Measurements from ENCODE around the gene APEH. TPM values are rescaled to one million over a fixed set of nuclear protein-coding genes. Genes with fewer than 3 reads are reported as not detected.

Gene APEH
- polyA plus RNA-seq, 3 donors = 66.1 to 105 (median 92.6) TPM

DNA sequence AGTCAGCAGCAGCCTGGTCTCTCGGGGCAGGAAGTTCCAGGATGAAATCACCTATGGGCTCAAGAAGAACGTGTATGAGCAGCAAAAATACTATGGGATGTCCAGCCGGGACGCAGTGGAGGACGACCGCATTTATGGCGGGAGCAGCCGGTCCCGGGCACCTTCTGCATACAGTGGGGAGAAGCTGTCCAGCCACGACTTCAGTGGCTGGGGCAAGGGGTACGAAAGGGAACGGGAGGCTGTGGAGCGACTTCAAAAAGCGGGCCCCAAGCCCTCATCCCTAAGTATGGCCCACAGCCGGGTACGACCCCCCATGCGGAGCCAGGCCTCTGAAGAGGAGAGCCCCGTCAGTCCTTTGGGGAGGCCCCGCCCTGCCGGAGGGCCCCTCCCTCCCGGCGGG lies 12.1 kb upstream of the APEH start:
- Histone ChIP-seq H3K9me3 (replicated peaks in 1 of 2; ENCODE audit: control insufficient read depth in 1 of 2, insufficient read depth in 1 of 2, low read length in 2 of 2) (no peaks in the 10 kb centered on the region), H3K79me2 (ENCODE audit: insufficient read depth, low read length) (no peaks in the 10 kb centered on the region), H2AFZ (ENCODE audit: insufficient read depth, low read depth, low read length, poor library complexity, severe bottlenecking) (no peak overlapping the region), H3K4me1 (ENCODE audit: control insufficient read depth in 1 of 2, insufficient read depth in 2 of 2, low read length in 2 of 2) (peaks cover 0 to 8% of the 10 kb centered on the region in 2 donors), H3K9ac (ENCODE audit: insufficient read depth, low read length, poor library complexity, severe bottlenecking) (no peak overlapping the region), H3K36me3 (replicated peaks in 1 of 2; ENCODE audit: control insufficient read depth in 1 of 2, insufficient read depth in 2 of 2, low read length in 2 of 2) (no peaks in the 10 kb centered on the region), H3K4me2 (replicated peaks; ENCODE audit: extremely low read depth, low read length, poor library complexity, severe bottlenecking) (no peak overlapping the region), H3K27ac (ENCODE audit: low read depth in 1 of 2, low read length in 2 of 2) (no peak overlapping the region), H4K20me1 (ENCODE audit: insufficient read depth, low read length) (no peaks in the 10 kb centered on the region), H3K27me3 (ENCODE audit: control insufficient read depth in 2 of 2, insufficient read depth in 2 of 2, low read length in 2 of 2) (no peaks in the 10 kb centered on the region), H3K4me3 (replicated peaks in 1 of 3; ENCODE audit: low read depth in 2 of 3, low read length in 3 of 3) (no peak overlapping the region)
- Mint-ChIP-seq H3K27ac (no peak overlapping the region), H3K4me3 (no peak overlapping the region), H3K9me3 (no peaks in the 10 kb centered on the region), H3K36me3 (no peaks in the 10 kb centered on the region), H3K4me1 (peaks cover 11% of the 10 kb centered on the region), H3K27me3 (ENCODE audit: low read depth in 3 of 3) (peaks cover 4 to 5% (median 4%) of the 10 kb centered on the region in 3 donors)
- 91% methylated on average over 17 of the region's 22 CpGs for WGBS (ENCODE audit: insufficient coverage)
- intact Hi-C loops (cut with micrococcal nuclease) = no loop called here
- TF ChIP-seq, protein P1, sequence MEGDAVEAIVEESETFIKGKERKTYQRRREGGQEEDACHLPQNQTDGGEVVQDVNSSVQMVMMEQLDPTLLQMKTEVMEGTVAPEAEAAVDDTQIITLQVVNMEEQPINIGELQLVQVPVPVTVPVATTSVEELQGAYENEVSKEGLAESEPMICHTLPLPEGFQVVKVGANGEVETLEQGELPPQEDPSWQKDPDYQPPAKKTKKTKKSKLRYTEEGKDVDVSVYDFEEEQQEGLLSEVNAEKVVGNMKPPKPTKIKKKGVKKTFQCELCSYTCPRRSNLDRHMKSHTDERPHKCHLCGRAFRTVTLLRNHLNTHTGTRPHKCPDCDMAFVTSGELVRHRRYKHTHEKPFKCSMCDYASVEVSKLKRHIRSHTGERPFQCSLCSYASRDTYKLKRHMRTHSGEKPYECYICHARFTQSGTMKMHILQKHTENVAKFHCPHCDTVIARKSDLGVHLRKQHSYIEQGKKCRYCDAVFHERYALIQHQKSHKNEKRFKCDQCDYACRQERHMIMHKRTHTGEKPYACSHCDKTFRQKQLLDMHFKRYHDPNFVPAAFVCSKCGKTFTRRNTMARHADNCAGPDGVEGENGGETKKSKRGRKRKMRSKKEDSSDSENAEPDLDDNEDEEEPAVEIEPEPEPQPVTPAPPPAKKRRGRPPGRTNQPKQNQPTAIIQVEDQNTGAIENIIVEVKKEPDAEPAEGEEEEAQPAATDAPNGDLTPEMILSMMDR (IDR thresholded peaks at IDR 0.05) = no peak
- no peak for DNase-seq

GRCh38 chr3:49662720-49663413 lies 11.3 kb upstream of the APEH start:
- no peak overlapping the region for H2AFZ ChIP-seq (ENCODE audit: insufficient read depth, low read depth, low read length, poor library complexity, severe bottlenecking)
- H3K79me2 ChIP-seq (ENCODE audit: insufficient read depth, low read length) = no peaks in the 10 kb centered on the region
- Mint-ChIP-seq H3K9me3 (no peaks in the 10 kb centered on the region), H3K36me3 (no peaks in the 10 kb centered on the region), H3K4me1 (peaks cover 11% of the 10 kb centered on the region), H3K27me3 (ENCODE audit: low read depth in 3 of 3) (peaks cover 4 to 8% (median 6%) of the 10 kb centered on the region in 3 donors), H3K27ac (no peak overlapping the region), H3K4me3 (no peak overlapping the region)
- no peaks in the 10 kb centered on the region for H4K20me1 ChIP-seq (ENCODE audit: insufficient read depth, low read length)
- peaks cover 0 to 8% of the 10 kb centered on the region in 2 donors for H3K4me1 ChIP-seq (ENCODE audit: control insufficient read depth in 1 of 2, insufficient read depth in 2 of 2, low read length in 2 of 2)
- H3K27ac ChIP-seq (ENCODE audit: low read depth in 1 of 2, low read length in 2 of 2) = no peak overlapping the region
- TF ChIP-seq, protein P1 (IDR thresholded peaks at IDR 0.05) = no peak
- no peak overlapping the region for H3K4me3 ChIP-seq (replicated peaks in 1 of 3; ENCODE audit: low read depth in 2 of 3, low read length in 3 of 3)
- H3K36me3 ChIP-seq (replicated peaks in 1 of 2; ENCODE audit: control insufficient read depth in 1 of 2, insufficient read depth in 2 of 2, low read length in 2 of 2) = no peaks in the 10 kb centered on the region
- no peaks in the 10 kb centered on the region for H3K9me3 ChIP-seq (replicated peaks in 1 of 2; ENCODE audit: control insufficient read depth in 1 of 2, insufficient read depth in 1 of 2, low read length in 2 of 2)
- DNase-seq = no peak
- no peak overlapping the region for H3K4me2 ChIP-seq (replicated peaks; ENCODE audit: extremely low read depth, low read length, poor library complexity, severe bottlenecking)
- 97% methylated on average over 34 of the region's 34 CpGs for WGBS (ENCODE audit: insufficient coverage)
- H3K27me3 ChIP-seq (ENCODE audit: control insufficient read depth in 2 of 2, insufficient read depth in 2 of 2, low read length in 2 of 2) = no peaks in the 10 kb centered on the region
- intact Hi-C loops (cut with micrococcal nuclease) = no loop called here
- H3K9ac ChIP-seq (ENCODE audit: insufficient read depth, low read length, poor library complexity, severe bottlenecking) = no peak overlapping the region

All from CD14-positive monocyte (primary cell).